HepG2 (cell line): Measurements from ENCODE around the gene GIMD1. TPM values are rescaled to one million over a fixed set of nuclear protein-coding genes. Genes with fewer than 3 reads are reported as not detected.

Experiments used
- AHDC1 ChIP-seq: sonication (generic); formaldehyde crosslinking; IDR thresholded peaks from 2 replicates; pipeline ENCODE4 v1.5.1; 2020; ENCODE audit warnings: mild to moderate bottlenecking, missing genetic modification reagents, borderline replicate concordance
- AKAP8 ChIP-seq: sonication (generic); formaldehyde crosslinking; IDR thresholded peaks from 2 replicates; pipeline ENCODE4 v1.5.1; 2020; ENCODE audit warnings: mild to moderate bottlenecking, missing genetic modification reagents
- BHLHE40 ChIP-seq: IDR thresholded peaks from 2 replicates; pipeline ENCODE4 v1.6.1; 2011; ENCODE audit warnings: low read length, improper control_type of control experiment
- RFX5 ChIP-seq: IDR thresholded peaks from 2 replicates; pipeline ENCODE4 v1.6.1; 2011; ENCODE audit warnings: low read depth, low read length, improper control_type of control experiment
- YEATS2 ChIP-seq: sonication (generic); formaldehyde crosslinking; IDR thresholded peaks from 2 replicates; pipeline ENCODE4 v1.4.0; 2020; ENCODE audit warnings: missing genetic modification reagents, borderline replicate concordance
- ZNF17 ChIP-seq: sonication (generic); formaldehyde crosslinking; IDR thresholded peaks from 2 replicates; pipeline ENCODE4 v1.5.0; 2020; ENCODE audit warnings: mild to moderate bottlenecking, missing genetic modification reagents
- ZNF280B ChIP-seq: sonication (generic); formaldehyde crosslinking; IDR thresholded peaks from 2 replicates; pipeline ENCODE4 v1.5.0; 2020; ENCODE audit warnings: missing genetic modification reagents, mild to moderate bottlenecking, borderline replicate concordance
- polyA plus RNA-seq, 8 experiments: library from polyadenylated mRNA; depleted of rRNA in 3 of 8; stranded (reverse) in 7 of 8; unstranded in 1 of 8; fragments of >200 nt; fragmentation: Illumina TruSeq in 4 of 8; extraction: Trizol in 4 of 8; gene quantifications; 2 replicates each; pipeline versions ENCODE4 v1.2.1 to v1.2.3, GENCODE V29; 2011 to 2016; ENCODE audit warnings: low read depth in 4 of 8, missing spikeins in 1 of 8, mixed read lengths in 1 of 8; ENCODE audit not compliant: insufficient read depth in 1 of 8
- total RNA-seq, 5 experiments: library from RNA; depleted of rRNA; stranded (reverse); fragments of >200 nt; fragmentation: Illumina TruSeq; extraction: Trizol; gene quantifications; 2 replicates each; pipeline ENCODE4 v1.2.3, GENCODE V29; 2016; ENCODE audit warnings: low read depth in 1 of 5
- TF ChIP-seq, protein P1 (sequence below): sonication (generic); formaldehyde crosslinking; IDR thresholded peaks from one replicate; pipeline ENCODE4 v1.5.1; 2020; ENCODE audit warnings: mild to moderate bottlenecking, missing genetic modification reagents; ENCODE audit errors: not compliant biosample characterization
- TF ChIP-seq, protein P2 (sequence below): sonication (generic); formaldehyde crosslinking; IDR thresholded peaks from 2 replicates; pipeline ENCODE4 v1.8.0; 2022; ENCODE audit warnings: missing genetic modification reagents, mild to moderate bottlenecking, borderline replicate concordance

Gene GIMD1
- total and polyA plus RNA-seq, 2 of the 13 experiments (the other 11 are each of a cell fraction or from before 2014, with no cell fraction given) = not detected

GRCh38 chr4:106315968-106316772 lies 52.4 kb downstream of the GIMD1 start, which contains the start of the genes AIMP1 and TBCK (continued):
- TF ChIP-seq AHDC1 (CRISPR knock-in tag) = peak; percentile 50; the same call in 1 of the 2 replicates
- TF ChIP-seq ZNF17 = no peak
- TF ChIP-seq YEATS2 (CRISPR knock-in tag) = peak; percentile 82; the same call in 1 of the 2 replicates
- peak; percentile 45; the same call in 1 of the 2 replicates for TF ChIP-seq RFX5
- 0 out of 2 replicates have a peak, but pooled peaks have one; percentile 11 for TF ChIP-seq BHLHE40
- 0 out of 2 replicates have a peak, but pooled peaks have one; percentile 63 for TF ChIP-seq ZNF280B
- TF ChIP-seq, protein P1, sequence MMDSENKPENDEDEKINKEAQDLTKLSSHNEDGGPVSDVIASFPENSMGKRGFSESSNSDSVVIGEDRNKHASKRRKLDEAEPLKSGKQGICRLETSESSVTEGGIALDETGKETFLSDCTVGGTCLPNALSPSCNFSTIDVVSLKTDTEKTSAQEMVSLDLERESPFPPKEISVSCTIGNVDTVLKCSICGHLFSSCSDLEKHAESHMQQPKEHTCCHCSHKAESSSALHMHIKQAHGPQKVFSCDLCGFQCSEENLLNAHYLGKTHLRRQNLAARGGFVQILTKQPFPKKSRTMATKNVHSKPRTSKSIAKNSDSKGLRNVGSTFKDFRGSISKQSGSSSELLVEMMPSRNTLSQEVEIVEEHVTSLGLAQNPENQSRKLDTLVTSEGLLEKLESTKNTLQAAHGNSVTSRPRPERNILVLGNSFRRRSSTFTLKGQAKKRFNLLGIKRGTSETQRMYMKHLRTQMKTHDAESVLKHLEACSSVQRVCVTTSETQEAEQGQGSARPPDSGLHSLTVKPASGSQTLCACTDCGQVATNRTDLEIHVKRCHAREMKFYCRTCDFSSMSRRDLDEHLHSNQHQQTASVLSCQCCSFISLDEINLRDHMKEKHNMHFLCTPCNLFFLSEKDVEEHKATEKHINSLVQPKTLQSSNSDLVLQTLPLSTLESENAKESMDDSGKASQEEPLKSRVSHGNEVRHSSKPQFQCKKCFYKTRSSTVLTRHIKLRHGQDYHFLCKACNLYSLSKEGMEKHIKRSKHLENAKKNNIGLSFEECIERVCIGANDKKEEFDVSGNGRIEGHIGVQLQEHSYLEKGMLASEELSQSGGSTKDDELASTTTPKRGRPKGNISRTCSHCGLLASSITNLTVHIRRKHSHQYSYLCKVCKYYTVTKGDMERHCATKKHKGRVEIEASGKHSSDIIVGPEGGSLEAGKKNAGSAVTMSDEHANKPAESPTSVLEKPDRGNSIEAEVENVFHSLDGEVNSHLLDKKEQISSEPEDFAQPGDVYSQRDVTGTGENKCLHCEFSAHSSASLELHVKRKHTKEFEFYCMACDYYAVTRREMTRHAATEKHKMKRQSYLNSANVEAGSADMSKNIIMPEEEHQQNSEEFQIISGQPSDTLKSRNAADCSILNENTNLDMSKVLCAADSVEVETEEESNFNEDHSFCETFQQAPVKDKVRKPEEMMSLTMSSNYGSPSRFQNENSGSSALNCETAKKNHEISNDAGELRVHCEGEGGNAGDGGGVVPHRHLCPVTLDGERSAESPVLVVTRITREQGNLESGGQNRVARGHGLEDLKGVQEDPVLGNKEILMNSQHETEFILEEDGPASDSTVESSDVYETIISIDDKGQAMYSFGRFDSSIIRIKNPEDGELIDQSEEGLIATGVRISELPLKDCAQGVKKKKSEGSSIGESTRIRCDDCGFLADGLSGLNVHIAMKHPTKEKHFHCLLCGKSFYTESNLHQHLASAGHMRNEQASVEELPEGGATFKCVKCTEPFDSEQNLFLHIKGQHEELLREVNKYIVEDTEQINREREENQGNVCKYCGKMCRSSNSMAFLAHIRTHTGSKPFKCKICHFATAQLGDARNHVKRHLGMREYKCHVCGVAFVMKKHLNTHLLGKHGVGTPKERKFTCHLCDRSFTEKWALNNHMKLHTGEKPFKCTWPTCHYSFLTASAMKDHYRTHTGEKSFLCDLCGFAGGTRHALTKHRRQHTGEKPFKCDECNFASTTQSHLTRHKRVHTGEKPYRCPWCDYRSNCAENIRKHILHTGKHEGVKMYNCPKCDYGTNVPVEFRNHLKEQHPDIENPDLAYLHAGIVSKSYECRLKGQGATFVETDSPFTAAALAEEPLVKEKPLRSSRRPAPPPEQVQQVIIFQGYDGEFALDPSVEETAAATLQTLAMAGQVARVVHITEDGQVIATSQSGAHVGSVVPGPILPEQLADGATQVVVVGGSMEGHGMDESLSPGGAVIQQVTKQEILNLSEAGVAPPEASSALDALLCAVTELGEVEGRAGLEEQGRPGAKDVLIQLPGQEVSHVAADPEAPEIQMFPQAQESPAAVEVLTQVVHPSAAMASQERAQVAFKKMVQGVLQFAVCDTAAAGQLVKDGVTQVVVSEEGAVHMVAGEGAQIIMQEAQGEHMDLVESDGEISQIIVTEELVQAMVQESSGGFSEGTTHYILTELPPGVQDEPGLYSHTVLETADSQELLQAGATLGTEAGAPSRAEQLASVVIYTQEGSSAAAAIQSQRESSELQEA (CRISPR knock-in tag) = peak; percentile 71
- 0 out of 2 replicates have a peak, but pooled peaks have one; percentile 29 for TF ChIP-seq AKAP8 (CRISPR knock-in tag)
- TF ChIP-seq, protein P2, sequence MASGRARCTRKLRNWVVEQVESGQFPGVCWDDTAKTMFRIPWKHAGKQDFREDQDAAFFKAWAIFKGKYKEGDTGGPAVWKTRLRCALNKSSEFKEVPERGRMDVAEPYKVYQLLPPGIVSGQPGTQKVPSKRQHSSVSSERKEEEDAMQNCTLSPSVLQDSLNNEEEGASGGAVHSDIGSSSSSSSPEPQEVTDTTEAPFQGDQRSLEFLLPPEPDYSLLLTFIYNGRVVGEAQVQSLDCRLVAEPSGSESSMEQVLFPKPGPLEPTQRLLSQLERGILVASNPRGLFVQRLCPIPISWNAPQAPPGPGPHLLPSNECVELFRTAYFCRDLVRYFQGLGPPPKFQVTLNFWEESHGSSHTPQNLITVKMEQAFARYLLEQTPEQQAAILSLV (CRISPR knock-in tag) = peak; percentile 24; the same call in 1 of the 2 replicates
